Hepatocyte (in vitro differentiated cells): Measurements from ENCODE around the gene TRIM17. TPM values are rescaled to one million over a fixed set of nuclear protein-coding genes. Genes with fewer than 3 reads are reported as not detected.

ENCODE experiments used
- DNase-seq: peaks from one replicate; pipeline ENCODE4 v3.0.0-alpha.2; 2016; ENCODE audit warnings: low spot score
- H2AFZ ChIP-seq: fragments of 200-600 bp; sonication (generic); 2 replicates; pipeline ENCODE4 v1.6.0; 2016; ENCODE audit warnings: antibody characterized with exemption, mild to moderate bottlenecking
- H3K27ac ChIP-seq: fragments of 200-600 bp; sonication (generic); 2 replicates; pipeline ENCODE4 v1.5.1; 2016; ENCODE audit warnings: mild to moderate bottlenecking
- H3K27me3 ChIP-seq: fragments of 200-600 bp; sonication (generic); 2 replicates; pipeline ENCODE4 v1.6.1; 2016
- H3K36me3 ChIP-seq: fragments of 200-600 bp; sonication (generic); replicated peaks from 2 replicates; pipeline ENCODE4 v1.5.1; 2016; ENCODE audit warnings: low read depth; ENCODE audit not compliant: insufficient read depth
- H3K4me1 ChIP-seq: fragments of 200-600 bp; sonication (generic); 2 replicates; pipeline ENCODE4 v1.5.1; 2016; ENCODE audit warnings: mild to moderate bottlenecking, moderate library complexity; ENCODE audit not compliant: insufficient read depth
- H3K4me2 ChIP-seq: fragments of 200-600 bp; sonication (generic); 2 replicates; pipeline ENCODE4 v1.6.0; 2016
- H3K4me3 ChIP-seq: fragments of 200-600 bp; sonication (generic); 2 replicates; pipeline ENCODE4 v1.5.1; 2016; ENCODE audit warnings: mild to moderate bottlenecking
- H3K79me2 ChIP-seq: fragments of 200-600 bp; sonication (generic); 2 replicates; pipeline ENCODE4 v1.6.0; 2017; ENCODE audit warnings: mild to moderate bottlenecking
- H3K9me2 ChIP-seq: fragments of 200-600 bp; sonication (generic); replicated peaks from 2 replicates; pipeline ENCODE4 v1.6.0; 2017; ENCODE audit warnings: mild to moderate bottlenecking; ENCODE audit not compliant: insufficient read depth
- H3K9me3 ChIP-seq: fragments of 200-600 bp; sonication (generic); 2 replicates; pipeline ENCODE4 v1.5.1; 2016; ENCODE audit warnings: low read depth, mild to moderate bottlenecking
- H4K20me1 ChIP-seq: fragments of 200-600 bp; sonication (generic); 2 replicates; pipeline ENCODE4 v1.6.0; 2016; ENCODE audit warnings: mild to moderate bottlenecking; ENCODE audit not compliant: insufficient read depth, poor library complexity, severe bottlenecking
- EZH2 ChIP-seq: fragments of 200-600 bp; sonication (generic); IDR thresholded peaks from 2 replicates; pipeline ENCODE4 v1.6.1; 2016; ENCODE audit warnings: antibody characterized with exemption, mild to moderate bottlenecking, borderline replicate concordance
- EZH2phosphoT487 ChIP-seq: fragments of 200-600 bp; sonication (generic); IDR thresholded peaks from one replicate; pipeline ENCODE4 v1.6.1; 2018; ENCODE audit warnings: antibody characterized with exemption, mild to moderate bottlenecking, low read depth, moderate library complexity; ENCODE audit not compliant: unreplicated experiment, severe bottlenecking
- WGBS: methylation state at CpG from one replicate; pipeline ENCODE4 v1.1.6; 2016; ENCODE audit warnings: low lambda C conversion rate; ENCODE audit errors: missing lambda C conversion rate; 5-methylcytosine and 5-hydroxymethylcytosine counted together
- polyA plus RNA-seq: library from polyadenylated mRNA; unstranded; fragments of >200 nt; fragmentation: Nextera tagmentation; extraction: Ambion mirVana; gene quantifications from 2 replicates; pipeline ENCODE4 v1.2.1, GENCODE V29; 2016
- total RNA-seq: library from RNA; depleted of rRNA; stranded (reverse); fragments of >200 nt; gene quantifications from 2 replicates; pipeline ENCODE4 v1.2.3, GENCODE V29; 2014
- TF ChIP-seq, protein P1 (sequence below): fragments of 200-600 bp; sonication (generic); IDR thresholded peaks from 2 replicates; pipeline ENCODE4 v1.5.1; 2016; ENCODE audit warnings: antibody characterized with exemption, mild to moderate bottlenecking; ENCODE audit not compliant: poor library complexity

Gene TRIM17
- total and polyA plus RNA-seq, 2 experiments from 2014 or later, result 2.4 to 7.3 TPM

DNA sequence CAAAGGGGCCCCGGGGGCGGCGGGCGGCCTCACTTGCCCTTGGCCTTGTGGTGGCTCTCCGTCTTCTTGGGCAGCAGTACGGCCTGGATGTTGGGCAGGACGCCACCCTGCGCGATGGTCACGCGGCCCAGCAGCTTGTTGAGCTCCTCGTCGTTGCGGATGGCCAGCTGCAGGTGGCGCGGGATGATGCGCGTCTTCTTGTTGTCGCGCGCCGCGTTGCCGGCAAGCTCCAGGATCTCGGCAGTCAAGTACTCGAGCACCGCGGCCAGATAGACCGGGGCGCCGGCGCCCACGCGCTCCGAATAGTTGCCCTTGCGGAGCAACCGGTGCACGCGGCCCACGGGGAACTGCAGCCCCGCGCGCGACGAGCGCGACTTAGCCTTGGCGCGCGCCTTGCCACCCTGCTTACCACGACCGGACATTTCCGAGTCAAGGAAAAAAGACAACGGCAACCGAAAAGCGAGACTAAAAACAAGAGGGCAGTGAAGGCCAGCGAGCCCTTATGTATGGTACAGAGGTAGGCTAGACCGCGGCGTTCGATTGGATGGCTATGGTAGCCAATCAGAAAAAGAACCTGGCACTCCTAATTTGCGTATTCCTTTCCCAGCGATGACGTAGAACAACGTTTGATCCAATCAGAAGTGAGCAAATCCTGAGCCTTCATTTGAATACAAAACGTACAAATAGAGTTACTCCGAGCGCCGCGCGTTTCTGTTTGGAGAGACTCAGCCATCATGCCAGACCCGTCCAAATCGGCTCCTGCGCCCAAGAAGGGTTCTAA, 40.9 kb upstream of the TRIM17 start:
- peak; percentile 97 for DNase-seq
- under 1% methylated on average over 74 of the region's 74 CpGs for WGBS
- Histone ChIP-seq H3K27ac (peak overlapping the region; percentile 93), H3K9me2 (no peaks in the 10 kb centered on the region), H3K4me3 (peak overlapping the region; percentile 74), H3K4me1 (peaks cover 22% of the 10 kb centered on the region), H3K9me3 (no peaks in the 10 kb centered on the region), H3K27me3 (peaks cover 13% of the 10 kb centered on the region), H3K4me2 (peak overlapping the region; percentile 96), H3K36me3 (no peaks in the 10 kb centered on the region), H3K79me2 (peaks cover 33% of the 10 kb centered on the region), H4K20me1 (peaks cover 5% of the 10 kb centered on the region), H2AFZ (peak overlapping the region; percentile 58)
- no peak for TF ChIP-seq EZH2
- TF ChIP-seq, protein P1, sequence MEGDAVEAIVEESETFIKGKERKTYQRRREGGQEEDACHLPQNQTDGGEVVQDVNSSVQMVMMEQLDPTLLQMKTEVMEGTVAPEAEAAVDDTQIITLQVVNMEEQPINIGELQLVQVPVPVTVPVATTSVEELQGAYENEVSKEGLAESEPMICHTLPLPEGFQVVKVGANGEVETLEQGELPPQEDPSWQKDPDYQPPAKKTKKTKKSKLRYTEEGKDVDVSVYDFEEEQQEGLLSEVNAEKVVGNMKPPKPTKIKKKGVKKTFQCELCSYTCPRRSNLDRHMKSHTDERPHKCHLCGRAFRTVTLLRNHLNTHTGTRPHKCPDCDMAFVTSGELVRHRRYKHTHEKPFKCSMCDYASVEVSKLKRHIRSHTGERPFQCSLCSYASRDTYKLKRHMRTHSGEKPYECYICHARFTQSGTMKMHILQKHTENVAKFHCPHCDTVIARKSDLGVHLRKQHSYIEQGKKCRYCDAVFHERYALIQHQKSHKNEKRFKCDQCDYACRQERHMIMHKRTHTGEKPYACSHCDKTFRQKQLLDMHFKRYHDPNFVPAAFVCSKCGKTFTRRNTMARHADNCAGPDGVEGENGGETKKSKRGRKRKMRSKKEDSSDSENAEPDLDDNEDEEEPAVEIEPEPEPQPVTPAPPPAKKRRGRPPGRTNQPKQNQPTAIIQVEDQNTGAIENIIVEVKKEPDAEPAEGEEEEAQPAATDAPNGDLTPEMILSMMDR, result peak; percentile 40

DNA sequence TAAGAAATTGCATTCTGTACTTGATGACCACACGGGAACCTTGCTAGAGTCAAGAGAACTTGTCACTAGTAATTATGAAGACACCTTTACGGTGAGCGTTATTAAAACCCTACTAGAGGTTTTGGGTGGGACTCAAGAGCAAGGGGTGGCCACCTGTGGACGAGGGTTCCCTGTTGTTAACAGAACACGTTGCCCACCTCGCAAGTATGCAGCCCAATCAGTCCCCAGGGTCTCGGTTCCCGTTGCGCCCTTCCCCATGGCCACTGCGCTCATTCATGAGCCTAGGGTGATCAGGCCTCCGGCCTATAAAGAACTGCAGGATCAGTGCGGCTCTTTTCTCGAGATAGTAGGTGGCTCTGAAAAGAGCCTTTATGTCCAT, 40.3 kb upstream of the TRIM17 start:
- Histone ChIP-seq H3K27ac (peak overlapping the region; percentile 93), H3K79me2 (peaks cover 33% of the 10 kb centered on the region), H2AFZ (peak overlapping the region; percentile 58), H3K27me3 (peaks cover 9% of the 10 kb centered on the region), H3K9me3 (no peaks in the 10 kb centered on the region), H3K4me2 (peak overlapping the region; percentile 84), H3K9me2 (no peaks in the 10 kb centered on the region), H3K4me3 (peak overlapping the region; percentile 40), H3K36me3 (no peaks in the 10 kb centered on the region), H3K4me1 (peaks cover 22% of the 10 kb centered on the region), H4K20me1 (peaks cover 5% of the 10 kb centered on the region)
- no peak for DNase-seq
- 2% methylated on average over 13 of the region's 13 CpGs for WGBS
- TF ChIP-seq, protein P1, result no peak
- TF ChIP-seq EZH2 (no peak), EZH2phosphoT487 (no peak)

- H3K9me2 ChIP-seq, result no peaks in the 10 kb centered on the region
- no peaks in the 10 kb centered on the region for H3K36me3 ChIP-seq
- H3K4me1 ChIP-seq, result peaks cover 22% of the 10 kb centered on the region
- H4K20me1 ChIP-seq, result peaks cover 5% of the 10 kb centered on the region
- no peak for DNase-seq
- TF ChIP-seq, protein P1, result no peak
- TF ChIP-seq EZH2, result no peak
- no peak for TF ChIP-seq EZH2phosphoT487
- H3K27ac ChIP-seq, result peak overlapping the region; percentile 93
- H3K9me3 ChIP-seq, result no peaks in the 10 kb centered on the region
- H2AFZ ChIP-seq, result peak overlapping the region; percentile 58
- H3K27me3 ChIP-seq, result peaks cover 3% of the 10 kb centered on the region
- peak overlapping the region; percentile 40 for H3K4me3 ChIP-seq
- peaks cover 33% of the 10 kb centered on the region for H3K79me2 ChIP-seq
- H3K4me2 ChIP-seq, result peak overlapping the region; percentile 84
- 25% methylated on average over 6 of the region's 6 CpGs for WGBS
Measured at GRCh38 chr1:228456252-228457016, 39.8 kb upstream of the TRIM17 start.
